ENCODE data around the gene AGAP2.

DNA sequence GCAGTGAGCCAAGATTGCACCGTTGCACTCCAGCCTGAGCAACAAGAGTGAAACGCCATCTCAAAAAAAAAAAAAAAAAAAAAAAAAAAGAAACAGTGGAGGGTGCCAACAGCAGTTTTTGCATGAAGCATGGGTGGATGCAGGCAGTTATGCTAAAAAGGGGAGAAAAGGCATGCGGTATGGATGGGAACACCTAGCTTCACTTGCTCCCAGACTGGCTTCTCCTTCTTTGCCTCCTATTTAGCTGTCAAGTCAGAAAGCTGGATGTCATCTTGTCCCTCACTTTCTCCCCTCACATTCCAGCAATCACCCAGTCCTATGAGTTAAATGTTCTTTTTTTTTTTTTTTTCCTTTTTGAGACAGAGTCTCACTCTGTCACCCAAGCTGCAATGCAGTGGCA, 36.5 kb upstream of the AGAP2 start:
- TF ChIP-seq, protein P1, sequence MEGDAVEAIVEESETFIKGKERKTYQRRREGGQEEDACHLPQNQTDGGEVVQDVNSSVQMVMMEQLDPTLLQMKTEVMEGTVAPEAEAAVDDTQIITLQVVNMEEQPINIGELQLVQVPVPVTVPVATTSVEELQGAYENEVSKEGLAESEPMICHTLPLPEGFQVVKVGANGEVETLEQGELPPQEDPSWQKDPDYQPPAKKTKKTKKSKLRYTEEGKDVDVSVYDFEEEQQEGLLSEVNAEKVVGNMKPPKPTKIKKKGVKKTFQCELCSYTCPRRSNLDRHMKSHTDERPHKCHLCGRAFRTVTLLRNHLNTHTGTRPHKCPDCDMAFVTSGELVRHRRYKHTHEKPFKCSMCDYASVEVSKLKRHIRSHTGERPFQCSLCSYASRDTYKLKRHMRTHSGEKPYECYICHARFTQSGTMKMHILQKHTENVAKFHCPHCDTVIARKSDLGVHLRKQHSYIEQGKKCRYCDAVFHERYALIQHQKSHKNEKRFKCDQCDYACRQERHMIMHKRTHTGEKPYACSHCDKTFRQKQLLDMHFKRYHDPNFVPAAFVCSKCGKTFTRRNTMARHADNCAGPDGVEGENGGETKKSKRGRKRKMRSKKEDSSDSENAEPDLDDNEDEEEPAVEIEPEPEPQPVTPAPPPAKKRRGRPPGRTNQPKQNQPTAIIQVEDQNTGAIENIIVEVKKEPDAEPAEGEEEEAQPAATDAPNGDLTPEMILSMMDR (conservative IDR thresholded peaks at IDR 0.05; ENCODE audit: low read depth, low read length), result no peak
- TF ChIP-seq EZH2 (IDR thresholded peaks at IDR 0.05; ENCODE audit: low read length, unreplicated experiment) (no peak), EZH2phosphoT487 (IDR thresholded peaks at IDR 0.05; ENCODE audit: borderline replicate concordance, low read length) (no peak)

All from PC-3 (cell line).